H9 (cell line): Measurements from ENCODE around the gene MTA3. TPM values are rescaled to one million over a fixed set of nuclear protein-coding genes. Genes with fewer than 3 reads are reported as not detected.

Experiments
- DNase-seq: peaks from one replicate; pipeline ENCODE4 v3.0.0-alpha.2; 2017
- H2AFZ ChIP-seq: one replicate; pipeline ENCODE4 v1.6.1; 2013; ENCODE audit warnings: mild to moderate bottlenecking, low read length, control low read depth, moderate library complexity
- H2AK5ac ChIP-seq: 2 replicates; pipeline ENCODE4 v1.6.1; 2013; ENCODE audit warnings: low read length, control low read depth, mixed read lengths; ENCODE audit not compliant: insufficient read length
- H2BK120ac ChIP-seq: one replicate; pipeline ENCODE4 v1.6.1; 2013; ENCODE audit warnings: low read depth, mild to moderate bottlenecking, low read length, control low read depth, inconsistent platforms; ENCODE audit not compliant: poor library complexity, severe bottlenecking
- H2BK12ac ChIP-seq: 2 replicates; pipeline ENCODE4 v1.6.1; 2013; ENCODE audit warnings: low read length, control low read depth, mixed read lengths, low read depth; ENCODE audit not compliant: insufficient read length
- H2BK15ac ChIP-seq: 2 replicates; pipeline ENCODE4 v1.6.1; 2013; ENCODE audit warnings: low read depth, low read length, control low read depth
- H2BK20ac ChIP-seq: one replicate; pipeline ENCODE4 v1.6.1; 2013; ENCODE audit warnings: low read depth, mild to moderate bottlenecking, low read length, control low read depth, inconsistent platforms; ENCODE audit not compliant: poor library complexity, severe bottlenecking
- H2BK5ac ChIP-seq: 2 replicates; pipeline ENCODE4 v1.6.1; 2013; ENCODE audit warnings: low read length, control low read depth, mixed read lengths; ENCODE audit not compliant: insufficient read length
- H3K14ac ChIP-seq: 2 replicates; pipeline ENCODE4 v1.6.1; 2013; ENCODE audit warnings: low read length, control low read depth; ENCODE audit not compliant: insufficient read depth
- H3K18ac ChIP-seq: 2 replicates; pipeline ENCODE4 v1.6.1; 2013; ENCODE audit warnings: low read depth, mild to moderate bottlenecking, mixed read lengths, low read length, control low read depth; ENCODE audit not compliant: insufficient read length
- H3K23ac ChIP-seq: 2 replicates; pipeline ENCODE4 v1.6.1; 2013; ENCODE audit warnings: low read length, control low read depth, mixed read lengths, low read depth; ENCODE audit not compliant: insufficient read length
- H3K23me2 ChIP-seq: 2 replicates; pipeline ENCODE4 v1.6.1; 2013; ENCODE audit warnings: low read depth, mild to moderate bottlenecking, mixed read lengths, low read length, control low read depth; ENCODE audit not compliant: insufficient read length, poor library complexity, severe bottlenecking
- H3K27ac ChIP-seq: 2 replicates; pipeline ENCODE4 v1.5.1; 2013; ENCODE audit warnings: low read length, control low read depth, mixed read lengths, low read depth; ENCODE audit not compliant: insufficient read length
- H3K27me3 ChIP-seq: 2 replicates; pipeline ENCODE4 v1.6.1; 2013; ENCODE audit warnings: low read length, control low read depth, inconsistent platforms; ENCODE audit not compliant: insufficient read depth
- H3K4ac ChIP-seq: 2 replicates; pipeline ENCODE4 v1.6.1; 2013; ENCODE audit warnings: low read depth, mild to moderate bottlenecking, control low read depth, inconsistent platforms, low read length, moderate library complexity
- H3K4me1 ChIP-seq: 2 replicates; pipeline ENCODE4 v1.6.1; 2013; ENCODE audit warnings: low read length, control low read depth, inconsistent platforms; ENCODE audit not compliant: insufficient read depth
- H3K4me2 ChIP-seq: 2 replicates; pipeline ENCODE4 v1.6.1; 2013; ENCODE audit warnings: low read length, control low read depth, mixed read lengths; ENCODE audit not compliant: insufficient read length, insufficient read depth
- H3K56ac ChIP-seq: 2 replicates; pipeline ENCODE4 v1.6.1; 2013; ENCODE audit warnings: low read depth, mild to moderate bottlenecking, mixed read lengths, low read length, control low read depth; ENCODE audit not compliant: insufficient read length
- H3K79me1 ChIP-seq: 2 replicates; pipeline ENCODE4 v1.6.1; 2013; ENCODE audit warnings: low read depth, mild to moderate bottlenecking, moderate library complexity, low read length, control low read depth, inconsistent platforms; ENCODE audit not compliant: insufficient read depth, poor library complexity, severe bottlenecking
- H3K79me2 ChIP-seq: 2 replicates; pipeline ENCODE4 v1.6.1; 2013; ENCODE audit warnings: low read length, control low read depth, inconsistent platforms; ENCODE audit not compliant: insufficient read depth
- H3K9ac ChIP-seq: 2 replicates; pipeline ENCODE4 v1.6.1; 2013; ENCODE audit warnings: low read length, control low read depth, mixed read lengths; ENCODE audit not compliant: insufficient read length; ENCODE audit errors: extremely low read depth
- H3K9me3 ChIP-seq: one replicate; pipeline ENCODE4 v1.6.1; 2013; ENCODE audit warnings: low read depth, low read length, inconsistent platforms; ENCODE audit not compliant: control insufficient read depth
- H3T11ph ChIP-seq: one replicate; pipeline ENCODE4 v1.6.1; 2013; ENCODE audit warnings: mild to moderate bottlenecking, low read length, control low read depth, inconsistent platforms
- H4K20me1 ChIP-seq: one replicate; pipeline ENCODE4 v1.6.1; 2013; ENCODE audit not compliant: control insufficient read depth, insufficient read length, insufficient read depth
- H4K5ac ChIP-seq: 2 replicates; pipeline ENCODE4 v1.6.1; 2013; ENCODE audit warnings: low read depth, mild to moderate bottlenecking, mixed read lengths, low read length, control low read depth; ENCODE audit not compliant: insufficient read length
- H4K8ac ChIP-seq: replicated peaks from 2 replicates; pipeline ENCODE4 v1.6.1; 2013; ENCODE audit warnings: low read length, control low read depth, mixed read lengths, low read depth; ENCODE audit not compliant: insufficient read length
- H4K91ac ChIP-seq: 2 replicates; pipeline ENCODE4 v1.6.1; 2013; ENCODE audit warnings: low read depth, mild to moderate bottlenecking, moderate library complexity, mixed read lengths, low read length, control low read depth; ENCODE audit not compliant: insufficient read length
- H3K27ac Mint-ChIP-seq, 3 experiments: 2 replicates in 2 of 3; 3 replicates in 1 of 3; pipeline ENCODE4 v1.8.0; 2020 to 2021; ENCODE audit warnings: mixed read lengths in 3 of 3, mild to moderate bottlenecking in 1 of 3, moderate library complexity in 1 of 3
- H3K27me3 Mint-ChIP-seq: 2 replicates; pipeline ENCODE4 v1.8.0; 2021; ENCODE audit warnings: low read depth, mild to moderate bottlenecking, moderate library complexity, mixed read lengths
- H3K36me3 Mint-ChIP-seq, 3 experiments: 2 replicates in 2 of 3; 3 replicates in 1 of 3; pipeline ENCODE4 v1.8.0; 2020 to 2021; ENCODE audit warnings: low read depth in 3 of 3, mixed read lengths in 3 of 3; ENCODE audit not compliant: insufficient read depth in 1 of 3
- H3K4me1 Mint-ChIP-seq, 2 experiments: 2 replicates each; pipeline ENCODE4 v1.8.0; 2020; ENCODE audit warnings: mixed read lengths in 2 of 2
- H3K4me3 Mint-ChIP-seq, 2 experiments: 2 replicates in 1 of 2; 3 replicates in 1 of 2; pipeline ENCODE4 v1.8.0; 2020 to 2021; ENCODE audit warnings: mild to moderate bottlenecking in 2 of 2, mixed read lengths in 2 of 2, moderate library complexity in 1 of 2
- H3K9me3 Mint-ChIP-seq, 2 experiments: 2 replicates in 1 of 2; 3 replicates in 1 of 2; pipeline ENCODE4 v1.8.0; 2020; ENCODE audit warnings: mild to moderate bottlenecking in 2 of 2, mixed read lengths in 2 of 2, moderate library complexity in 1 of 2
- WGBS: extraction: QIAGEN DNeasy Blood & Tissue Kit; methylation state at CpG from one replicate; pipeline ENCODE4 v1.1.7; 2013; ENCODE audit warnings: missing lambda C conversion rate, low lambda C conversion rate, mixed read lengths; ENCODE audit not compliant: insufficient read length; ENCODE audit errors: extremely low coverage; 5-methylcytosine and 5-hydroxymethylcytosine counted together
- total RNA-seq: library from RNA; stranded (reverse); gene quantifications from 2 replicates; pipeline ENCODE4 v1.2.1, GENCODE V29; 2021
- TF ChIP-seq, protein P1 (sequence below): fragments of 200-600 bp; sonication (generic); conservative IDR thresholded peaks from 3 replicates; pipeline ENCODE4 v1.8.0; 2021; ENCODE audit warnings: antibody characterized with exemption, mild to moderate bottlenecking

The MTA3 gene
- total RNA-seq, 1 experiment from 2014 or later: 253 TPM

GRCh38 chr2:42567364-42567763, 1.1 kb upstream of the MTA3 start:
- H3K27me3 Mint-ChIP-seq: no peaks in the 10 kb centered on the region
- DNase-seq: no peak
- Histone ChIP-seq H3K27ac (no peak overlapping the region), H4K8ac (no peak overlapping the region), H3K18ac (no peak overlapping the region), H2BK12ac (no peak overlapping the region), H3T11ph (no peak overlapping the region), H2BK120ac (no peak overlapping the region), H3K14ac (no peak overlapping the region), H3K56ac (no peak overlapping the region), H2AK5ac (no peak overlapping the region), H3K9me3 (no peaks in the 10 kb centered on the region), H2BK20ac (no peak overlapping the region), H3K79me2 (peaks cover 13% of the 10 kb centered on the region; the same call in 1 of the 2 replicates), H3K4me1 (peaks cover 9% of the 10 kb centered on the region), H4K91ac (no peak overlapping the region), H4K5ac (no peak overlapping the region), H4K20me1 (no peaks in the 10 kb centered on the region), H3K79me1 (no peaks in the 10 kb centered on the region), H2AFZ (no peak overlapping the region), H2BK15ac (no peak overlapping the region), H3K27me3 (no peaks in the 10 kb centered on the region), H3K4ac (no peak overlapping the region), H3K23me2 (peaks cover 10% of the 10 kb centered on the region), H3K4me2 (peak overlapping the region; percentile 28), H3K23ac (no peak overlapping the region), H2BK5ac (no peak overlapping the region), H3K9ac (no peak overlapping the region)
- no CpG with 5 or more reads among the region's 7 CpGs for WGBS
- peaks cover 2 to 4% of the 10 kb centered on the region in 2 experiments; a peak in 2 of 5 replicates for H3K9me3 Mint-ChIP-seq
- H3K4me1 Mint-ChIP-seq: peaks cover 32 to 41% of the 10 kb centered on the region in 2 experiments
- TF ChIP-seq, protein P1, sequence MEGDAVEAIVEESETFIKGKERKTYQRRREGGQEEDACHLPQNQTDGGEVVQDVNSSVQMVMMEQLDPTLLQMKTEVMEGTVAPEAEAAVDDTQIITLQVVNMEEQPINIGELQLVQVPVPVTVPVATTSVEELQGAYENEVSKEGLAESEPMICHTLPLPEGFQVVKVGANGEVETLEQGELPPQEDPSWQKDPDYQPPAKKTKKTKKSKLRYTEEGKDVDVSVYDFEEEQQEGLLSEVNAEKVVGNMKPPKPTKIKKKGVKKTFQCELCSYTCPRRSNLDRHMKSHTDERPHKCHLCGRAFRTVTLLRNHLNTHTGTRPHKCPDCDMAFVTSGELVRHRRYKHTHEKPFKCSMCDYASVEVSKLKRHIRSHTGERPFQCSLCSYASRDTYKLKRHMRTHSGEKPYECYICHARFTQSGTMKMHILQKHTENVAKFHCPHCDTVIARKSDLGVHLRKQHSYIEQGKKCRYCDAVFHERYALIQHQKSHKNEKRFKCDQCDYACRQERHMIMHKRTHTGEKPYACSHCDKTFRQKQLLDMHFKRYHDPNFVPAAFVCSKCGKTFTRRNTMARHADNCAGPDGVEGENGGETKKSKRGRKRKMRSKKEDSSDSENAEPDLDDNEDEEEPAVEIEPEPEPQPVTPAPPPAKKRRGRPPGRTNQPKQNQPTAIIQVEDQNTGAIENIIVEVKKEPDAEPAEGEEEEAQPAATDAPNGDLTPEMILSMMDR: no peak
- H3K4me3 Mint-ChIP-seq: peak overlapping the region; percentile 60 to 79
- peak overlapping the region; percentile 19 to 82 (median 81); a peak in 5 of 7 replicates for H3K27ac Mint-ChIP-seq
- H3K36me3 Mint-ChIP-seq: peaks cover 13 to 33% (median 22%) of the 10 kb centered on the region in 3 experiments; a peak in 6 of 7 replicates
